A673 (cell line): ENCODE measurements around the gene PCCA. TPM values are rescaled to one million over a fixed set of nuclear protein-coding genes. Genes with fewer than 3 reads are reported as not detected.

Source experiments
- BruUV-seq: library from RNA; stranded (reverse); fragments of 400-500 nt; replicated peaks from 2 replicates; lab custom pipeline; 2021; lab: Mats Ljungman, UMichigan
- CTCF ChIA-PET: fragments of 300-600 bp; sonication (Branson Sonifier 250); formaldehyde crosslinking; loops from one replicate; lab custom pipeline; 2022; ENCODE audit warnings: antibody characterized with exemption; lab: Charles Lee
- POLR2A ChIA-PET: fragments of 300-600 bp; sonication (Branson Sonifier 250); formaldehyde crosslinking; loops from one replicate; lab custom pipeline; 2022; ENCODE audit warnings: antibody characterized with exemption; ENCODE audit not compliant: low non-redundant PET; lab: Charles Lee
- DNase-seq: peaks from one replicate; pipeline ENCODE4 v3.0.0-alpha.2; 2015; ENCODE audit warnings: low spot score
- H3K27ac ChIP-seq: fragments of 200-600 bp; sonication (generic); 2 replicates; pipeline ENCODE4 v1.5.1; 2016; ENCODE audit warnings: mixed run types, low read depth, mild to moderate bottlenecking, mixed read lengths, antibody characterized with exemption, low read length; ENCODE audit not compliant: poor library complexity, severe bottlenecking
- H3K27me3 ChIP-seq: fragments of 200-600 bp; sonication (generic); replicated peaks from 2 replicates; pipeline ENCODE4 v1.6.1; 2017; ENCODE audit warnings: mixed run types, low read depth, mild to moderate bottlenecking, mixed read lengths, antibody characterized with exemption, low read length; ENCODE audit not compliant: insufficient read depth, poor library complexity
- H3K36me3 ChIP-seq: fragments of 200-600 bp; sonication (generic); 2 replicates; pipeline ENCODE4 v1.6.1; 2016; ENCODE audit warnings: mixed run types, mild to moderate bottlenecking, mixed read lengths, antibody characterized with exemption, low read length; ENCODE audit not compliant: insufficient read depth, poor library complexity, severe bottlenecking
- H3K4me1 ChIP-seq: fragments of 200-600 bp; sonication (generic); 2 replicates; pipeline ENCODE4 v1.6.1; 2017; ENCODE audit warnings: mixed run types, mild to moderate bottlenecking, mixed read lengths, antibody characterized with exemption, low read length; ENCODE audit not compliant: insufficient read depth, poor library complexity, severe bottlenecking
- H3K4me3 ChIP-seq: fragments of 200-600 bp; sonication (generic); 2 replicates; pipeline ENCODE4 v1.5.1; 2016; ENCODE audit warnings: low read depth, mixed run types, mild to moderate bottlenecking, mixed read lengths, low read length; ENCODE audit not compliant: poor library complexity, severe bottlenecking
- H3K9me3 ChIP-seq: fragments of 200-600 bp; sonication (generic); 2 replicates; pipeline ENCODE4 v1.6.1; 2016; ENCODE audit warnings: mixed run types, low read depth, mild to moderate bottlenecking, mixed read lengths, antibody characterized with exemption, low read length; ENCODE audit not compliant: poor library complexity, severe bottlenecking
- CTCF ChIP-seq: fragments of 300-800, 200-600 bp; sonication (generic); conservative IDR thresholded peaks from 2 replicates; pipeline ENCODE4 v1.5.1; 2017; ENCODE audit warnings: low read depth, mild to moderate bottlenecking, antibody characterized with exemption, low read length, moderate library complexity, mixed read lengths
- EZH2 ChIP-seq: fragments of 200-600 bp; sonication (generic); IDR thresholded peaks from 2 replicates; pipeline ENCODE4 v1.6.1; 2017; ENCODE audit warnings: borderline replicate concordance, low read depth, mild to moderate bottlenecking, mixed read lengths, antibody characterized with exemption, low read length; ENCODE audit not compliant: poor library complexity, severe bottlenecking
- intact Hi-C: fragments of 100-400 bp; cut with micrococcal nuclease; formaldehyde crosslinking; loops from one replicate; pipeline ENCODE4 v1.10.0; 2022; ENCODE audit not compliant: unreplicated experiment
- total RNA-seq: library from RNA; stranded (reverse); gene quantifications from 2 replicates; pipeline ENCODE4 v1.2.3, GENCODE V29; 2021

Gene PCCA
- total RNA-seq, 1 experiment from 2014 or later, result 93.0 TPM

- intact Hi-C loops, result no loop called here
- ChIA-PET POLR2A (no interaction called here), CTCF (no interaction called here)
- Histone ChIP-seq H3K4me1 (peaks cover 12% of the 10 kb centered on the region), H3K27ac (no peak overlapping the region), H3K4me3 (no peak overlapping the region), H3K27me3 (no peaks in the 10 kb centered on the region), H3K9me3 (no peaks in the 10 kb centered on the region), H3K36me3 (no peaks in the 10 kb centered on the region)
- no peak for TF ChIP-seq CTCF
- no peak for TF ChIP-seq EZH2
- DNase-seq, result no peak
- no TSS peak for BruUV-seq
Observed at GRCh38 chr13:100102042-100102441, 13.1 kb downstream of the PCCA start.

- no peak for TF ChIP-seq CTCF
- no peak for TF ChIP-seq EZH2
- Histone ChIP-seq H3K4me1 (no peaks in the 10 kb centered on the region), H3K9me3 (no peaks in the 10 kb centered on the region), H3K27me3 (no peaks in the 10 kb centered on the region), H3K27ac (no peak overlapping the region), H3K4me3 (no peak overlapping the region), H3K36me3 (no peaks in the 10 kb centered on the region)
- intact Hi-C loops, result no loop called here
- ChIA-PET CTCF (no interaction called here), POLR2A (no interaction called here)
- no TSS peak for BruUV-seq
- DNase-seq, result no peak
Observed at GRCh38 chr13:100106005-100106404, 17.1 kb downstream of the PCCA start.

GRCh38 chr13:100106705-100107104, 17.8 kb downstream of the PCCA start:
- H3K27ac ChIP-seq, result no peak overlapping the region
- ChIA-PET CTCF (no interaction called here), POLR2A (no interaction called here)
- no peaks in the 10 kb centered on the region for H3K27me3 ChIP-seq
- DNase-seq, result no peak
- BruUV-seq, result no TSS peak
- no peaks in the 10 kb centered on the region for H3K36me3 ChIP-seq
- H3K4me3 ChIP-seq, result no peak overlapping the region
- no peak for TF ChIP-seq EZH2
- no peak for TF ChIP-seq CTCF
- H3K4me1 ChIP-seq, result no peaks in the 10 kb centered on the region
- H3K9me3 ChIP-seq, result no peaks in the 10 kb centered on the region
- intact Hi-C loops, result no loop called here
